Measurements from ENCODE around the gene CDK3.

CDK3 gene

DNA sequence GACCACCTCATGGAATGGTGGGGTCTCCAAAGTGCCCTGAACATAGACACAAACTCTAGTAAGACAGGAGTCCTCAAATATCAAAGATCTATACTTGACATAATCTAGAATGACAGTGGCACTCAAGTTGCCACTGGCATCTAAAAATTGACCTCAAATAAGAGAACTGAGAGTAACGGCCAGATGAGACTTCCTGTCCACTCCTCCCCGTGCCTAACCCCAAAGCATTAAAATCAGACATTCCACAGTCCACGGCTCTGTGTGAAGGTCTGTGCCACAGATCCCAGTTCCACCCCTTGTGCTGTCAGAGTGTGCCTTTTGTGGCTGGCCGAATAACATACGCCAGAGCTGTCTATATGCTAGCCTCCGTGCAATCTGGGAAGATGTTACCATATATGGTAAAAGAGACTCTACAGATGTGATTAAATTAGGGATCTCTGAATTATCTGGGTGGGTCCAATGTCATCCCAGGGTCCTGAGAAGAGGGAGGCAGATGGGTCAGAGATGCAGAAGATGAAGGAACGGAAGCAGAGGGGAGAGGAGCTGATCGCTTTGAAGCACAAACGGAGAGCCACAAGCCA lies 47.5 kb downstream of the CDK3 start:
- Histone ChIP-seq H3K4me1 (ENCODE audit: control insufficient read depth, insufficient read depth, low read length) (peaks cover 4% of the 10 kb centered on the region; the same call in 1 of the 2 replicates), H3K27ac (ENCODE audit: low read depth, low read length) (peak overlapping the region; percentile 1; the same call in 1 of the 2 replicates), H3K9me3 (ENCODE audit: control insufficient read depth, insufficient read depth, low read depth, low read length) (no peaks in the 10 kb centered on the region), H3K4me3 (ENCODE audit: low read depth, low read length) (no peak overlapping the region), H3K27me3 (ENCODE audit: control insufficient read depth, insufficient read depth, low read length) (no peaks in the 10 kb centered on the region), H3K9ac (ENCODE audit: low read length) (no peak overlapping the region), H3K36me3 (ENCODE audit: control insufficient read depth, insufficient read depth, low read length) (peaks cover 90% of the 10 kb centered on the region)

- H3K4me1 ChIP-seq (ENCODE audit: control insufficient read depth, insufficient read depth, low read length), result peaks cover 5% of the 10 kb centered on the region; the same call in 1 of the 2 replicates
- no peaks in the 10 kb centered on the region for H3K27me3 ChIP-seq (ENCODE audit: control insufficient read depth, insufficient read depth, low read length)
- no peak overlapping the region for H3K4me3 ChIP-seq (ENCODE audit: low read depth, low read length)
- no peak overlapping the region for H3K9ac ChIP-seq (ENCODE audit: low read length)
- no peaks in the 10 kb centered on the region for H3K9me3 ChIP-seq (ENCODE audit: control insufficient read depth, insufficient read depth, low read depth, low read length)
- H3K36me3 ChIP-seq (ENCODE audit: control insufficient read depth, insufficient read depth, low read length), result peaks cover 90% of the 10 kb centered on the region
- H3K27ac ChIP-seq (ENCODE audit: low read depth, low read length), result no peak overlapping the region
These were observed 48.1 kb downstream of the CDK3 start for GRCh38 chr17:76048711-76049110.

- no peaks in the 10 kb centered on the region for H3K27me3 ChIP-seq (ENCODE audit: control insufficient read depth, insufficient read depth, low read length)
- H3K36me3 ChIP-seq (ENCODE audit: control insufficient read depth, insufficient read depth, low read length), result peaks cover 90% of the 10 kb centered on the region
- H3K9ac ChIP-seq (ENCODE audit: low read length), result no peak overlapping the region
- H3K27ac ChIP-seq (ENCODE audit: low read depth, low read length), result no peak overlapping the region
- H3K9me3 ChIP-seq (ENCODE audit: control insufficient read depth, insufficient read depth, low read depth, low read length), result no peaks in the 10 kb centered on the region
- peaks cover 7% of the 10 kb centered on the region; the same call in 1 of the 2 replicates for H3K4me1 ChIP-seq (ENCODE audit: control insufficient read depth, insufficient read depth, low read length)
- H3K4me3 ChIP-seq (ENCODE audit: low read depth, low read length), result no peak overlapping the region
These were observed 48.6 kb downstream of the CDK3 start for GRCh38 chr17:76049239-76049638.

GRCh38 chr17:76049836-76050537 lies 49.3 kb downstream of the CDK3 start:
- H3K9ac ChIP-seq (ENCODE audit: low read length), result no peak overlapping the region
- H3K9me3 ChIP-seq (ENCODE audit: control insufficient read depth, insufficient read depth, low read depth, low read length), result no peaks in the 10 kb centered on the region
- no peak overlapping the region for H3K4me3 ChIP-seq (ENCODE audit: low read depth, low read length)
- peaks cover 7% of the 10 kb centered on the region; the same call in 1 of the 2 replicates for H3K4me1 ChIP-seq (ENCODE audit: control insufficient read depth, insufficient read depth, low read length)
- no peaks in the 10 kb centered on the region for H3K27me3 ChIP-seq (ENCODE audit: control insufficient read depth, insufficient read depth, low read length)
- H3K27ac ChIP-seq (ENCODE audit: low read depth, low read length), result no peak overlapping the region
- peaks cover 88% of the 10 kb centered on the region for H3K36me3 ChIP-seq (ENCODE audit: control insufficient read depth, insufficient read depth, low read length)

DNA sequence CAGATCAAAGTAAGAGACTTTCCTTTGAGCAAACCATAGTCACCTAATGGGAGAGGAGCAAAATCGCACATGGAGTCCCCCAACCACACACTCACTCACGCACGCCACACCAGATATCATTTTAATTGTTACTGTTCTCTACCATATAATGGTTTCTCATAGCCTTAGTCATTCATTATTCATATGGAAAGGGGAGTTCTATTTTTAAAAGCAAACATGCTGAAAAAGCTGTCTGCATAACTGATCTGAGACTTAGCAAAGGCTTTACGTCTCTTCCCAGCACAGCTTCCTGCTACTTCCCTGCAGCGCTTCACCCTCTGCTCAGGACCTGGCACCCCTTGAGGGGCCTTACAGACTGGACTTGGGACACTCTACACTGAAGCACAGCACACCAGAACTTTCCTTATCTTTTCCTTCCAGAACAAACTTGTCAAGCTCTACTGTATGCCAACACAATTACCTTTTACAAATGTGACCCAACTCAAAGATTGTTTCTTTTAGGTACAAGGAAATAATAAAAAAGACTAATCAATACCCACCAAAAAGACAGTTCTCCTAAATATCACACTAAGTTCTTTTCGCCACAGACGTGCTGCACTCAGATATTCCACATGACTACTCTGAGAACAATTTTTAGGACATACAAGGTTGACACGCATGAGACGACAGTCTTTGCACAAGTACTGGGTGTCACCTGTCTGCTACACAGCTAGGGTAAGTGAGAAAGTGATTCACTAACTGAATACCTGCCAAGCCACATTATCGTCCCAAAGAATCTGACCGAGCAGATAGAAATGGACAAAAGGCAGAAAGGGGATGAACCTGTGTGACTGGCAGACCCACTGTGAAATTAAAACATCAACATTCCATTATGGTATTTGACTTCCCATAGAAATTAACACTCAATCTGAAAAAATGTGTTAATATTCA lies 50.1 kb downstream of the CDK3 start:
- no peaks in the 10 kb centered on the region for H3K9me3 ChIP-seq (ENCODE audit: control insufficient read depth, insufficient read depth, low read depth, low read length)
- H3K27me3 ChIP-seq (ENCODE audit: control insufficient read depth, insufficient read depth, low read length), result no peaks in the 10 kb centered on the region
- H3K4me1 ChIP-seq (ENCODE audit: control insufficient read depth, insufficient read depth, low read length), result peaks cover 7% of the 10 kb centered on the region; the same call in 1 of the 2 replicates
- no peak overlapping the region for H3K9ac ChIP-seq (ENCODE audit: low read length)
- no peak overlapping the region for H3K27ac ChIP-seq (ENCODE audit: low read depth, low read length)
- H3K36me3 ChIP-seq (ENCODE audit: control insufficient read depth, insufficient read depth, low read length), result peaks cover 85% of the 10 kb centered on the region
- no peak overlapping the region for H3K4me3 ChIP-seq (ENCODE audit: low read depth, low read length)

GRCh38 chr17:76051561-76051960 lies 50.9 kb downstream of the CDK3 start:
- Histone ChIP-seq H3K4me3 (ENCODE audit: low read depth, low read length) (no peak overlapping the region), H3K9me3 (ENCODE audit: control insufficient read depth, insufficient read depth, low read depth, low read length) (no peaks in the 10 kb centered on the region), H3K27me3 (ENCODE audit: control insufficient read depth, insufficient read depth, low read length) (no peaks in the 10 kb centered on the region), H3K4me1 (ENCODE audit: control insufficient read depth, insufficient read depth, low read length) (peaks cover 7% of the 10 kb centered on the region; the same call in 1 of the 2 replicates), H3K27ac (ENCODE audit: low read depth, low read length) (no peak overlapping the region), H3K36me3 (ENCODE audit: control insufficient read depth, insufficient read depth, low read length) (peaks cover 85% of the 10 kb centered on the region), H3K9ac (ENCODE audit: low read length) (no peak overlapping the region)

GRCh38 chr17:76053246-76054111 lies 52.8 kb downstream of the CDK3 start:
- Histone ChIP-seq H3K9ac (ENCODE audit: low read length) (no peak overlapping the region), H3K27ac (ENCODE audit: low read depth, low read length) (no peak overlapping the region), H3K4me3 (ENCODE audit: low read depth, low read length) (no peak overlapping the region), H3K9me3 (ENCODE audit: control insufficient read depth, insufficient read depth, low read depth, low read length) (no peaks in the 10 kb centered on the region), H3K4me1 (ENCODE audit: control insufficient read depth, insufficient read depth, low read length) (peaks cover 7% of the 10 kb centered on the region; the same call in 1 of the 2 replicates), H3K27me3 (ENCODE audit: control insufficient read depth, insufficient read depth, low read length) (no peaks in the 10 kb centered on the region), H3K36me3 (ENCODE audit: control insufficient read depth, insufficient read depth, low read length) (peaks cover 88% of the 10 kb centered on the region)

DNA sequence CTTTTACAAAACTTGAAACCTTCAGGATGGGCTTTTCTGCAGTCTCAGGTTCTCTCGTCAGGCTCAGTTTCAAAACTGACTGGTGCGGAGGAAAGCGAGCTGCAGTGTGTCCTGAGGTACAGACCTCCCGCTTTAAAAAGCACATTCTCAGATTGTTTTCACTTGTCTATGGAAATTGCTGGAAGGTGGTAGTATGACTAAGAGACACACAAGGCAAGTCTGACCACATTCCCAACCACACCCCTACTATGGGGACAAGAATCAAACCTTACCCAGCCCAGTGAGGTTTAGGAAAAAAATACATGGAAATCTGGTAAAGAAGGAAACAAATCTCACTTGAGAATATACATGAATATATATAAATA lies 53.4 kb downstream of the CDK3 start:
- Histone ChIP-seq H3K4me3 (ENCODE audit: low read depth, low read length) (no peak overlapping the region), H3K36me3 (ENCODE audit: control insufficient read depth, insufficient read depth, low read length) (peaks cover 88% of the 10 kb centered on the region), H3K27ac (ENCODE audit: low read depth, low read length) (no peak overlapping the region), H3K4me1 (ENCODE audit: control insufficient read depth, insufficient read depth, low read length) (0 out of 2 replicates have a peak, but pooled peaks cover 3% of the 10 kb centered on the region), H3K27me3 (ENCODE audit: control insufficient read depth, insufficient read depth, low read length) (no peaks in the 10 kb centered on the region), H3K9me3 (ENCODE audit: control insufficient read depth, insufficient read depth, low read depth, low read length) (no peaks in the 10 kb centered on the region), H3K9ac (ENCODE audit: low read length) (no peak overlapping the region)
